ENCODE data around the gene PAMR1. TPM values are rescaled to one million over a fixed set of nuclear protein-coding genes. Genes with fewer than 3 reads are reported as not detected.
"Not testable (repeated sequence)": the region's sequence is repeated elsewhere in the genome, so short reads cannot be mapped to it uniquely, and the experiment has no call there.

The PAMR1 gene
- total RNA-seq, 1 donor, result 278 TPM

DNA sequence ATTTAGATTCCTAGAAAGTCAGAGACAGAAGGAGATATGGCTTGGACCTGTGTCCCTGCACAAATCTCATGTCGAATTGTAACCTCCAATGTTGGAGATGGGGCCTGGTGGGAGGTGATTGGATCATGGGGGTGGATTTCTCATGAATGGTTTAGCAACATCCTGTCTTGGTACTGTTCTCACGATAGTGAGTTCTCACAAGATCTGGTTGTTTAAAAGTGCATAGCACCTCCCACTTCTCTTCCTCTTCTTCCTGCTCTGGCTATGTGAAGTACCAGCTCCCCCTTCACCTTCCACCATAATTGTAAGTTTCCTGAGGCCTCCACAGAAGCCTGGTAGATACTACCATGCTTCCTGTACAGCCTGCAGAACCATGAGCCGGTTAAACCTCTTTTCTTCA, 27.6 kb upstream of the PAMR1 start:
- TF ChIP-seq, protein P1, sequence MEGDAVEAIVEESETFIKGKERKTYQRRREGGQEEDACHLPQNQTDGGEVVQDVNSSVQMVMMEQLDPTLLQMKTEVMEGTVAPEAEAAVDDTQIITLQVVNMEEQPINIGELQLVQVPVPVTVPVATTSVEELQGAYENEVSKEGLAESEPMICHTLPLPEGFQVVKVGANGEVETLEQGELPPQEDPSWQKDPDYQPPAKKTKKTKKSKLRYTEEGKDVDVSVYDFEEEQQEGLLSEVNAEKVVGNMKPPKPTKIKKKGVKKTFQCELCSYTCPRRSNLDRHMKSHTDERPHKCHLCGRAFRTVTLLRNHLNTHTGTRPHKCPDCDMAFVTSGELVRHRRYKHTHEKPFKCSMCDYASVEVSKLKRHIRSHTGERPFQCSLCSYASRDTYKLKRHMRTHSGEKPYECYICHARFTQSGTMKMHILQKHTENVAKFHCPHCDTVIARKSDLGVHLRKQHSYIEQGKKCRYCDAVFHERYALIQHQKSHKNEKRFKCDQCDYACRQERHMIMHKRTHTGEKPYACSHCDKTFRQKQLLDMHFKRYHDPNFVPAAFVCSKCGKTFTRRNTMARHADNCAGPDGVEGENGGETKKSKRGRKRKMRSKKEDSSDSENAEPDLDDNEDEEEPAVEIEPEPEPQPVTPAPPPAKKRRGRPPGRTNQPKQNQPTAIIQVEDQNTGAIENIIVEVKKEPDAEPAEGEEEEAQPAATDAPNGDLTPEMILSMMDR (IDR thresholded peaks at IDR 0.05; ENCODE audit: insufficient read depth, low read length), result no peak

DNA sequence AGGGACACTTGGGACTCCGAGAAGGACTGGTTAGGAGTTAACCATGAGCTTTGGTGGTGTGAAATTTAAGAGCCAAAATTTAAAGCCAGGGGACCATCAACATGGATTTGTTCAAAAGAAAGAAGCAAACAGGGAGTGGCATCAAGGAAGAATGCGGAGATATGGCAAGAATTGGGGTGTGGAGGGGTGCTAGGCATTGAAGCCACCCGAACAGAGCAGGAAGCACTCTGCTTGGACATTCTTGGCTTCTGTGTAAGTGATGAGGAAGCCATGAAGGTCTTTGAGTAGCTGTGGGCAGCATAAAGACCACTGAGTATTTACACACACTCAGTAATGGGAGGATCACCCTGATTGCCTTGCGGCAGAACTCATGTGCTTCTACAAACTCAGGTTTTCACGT, 27.2 kb upstream of the PAMR1 start:
- TF ChIP-seq, protein P1 (IDR thresholded peaks at IDR 0.05; ENCODE audit: insufficient read depth, low read length), result no peak
- H3K4me3 ChIP-seq (ENCODE audit: low read depth, low read length), result no peak overlapping the region
- no peak for DNase-seq (ENCODE audit: low read depth)

More for the DNA sequence above, 27.6 kb upstream of the PAMR1 start:
- no peak overlapping the region for H3K4me3 ChIP-seq (ENCODE audit: low read depth, low read length)
- DNase-seq (ENCODE audit: low read depth), result no peak

DNA sequence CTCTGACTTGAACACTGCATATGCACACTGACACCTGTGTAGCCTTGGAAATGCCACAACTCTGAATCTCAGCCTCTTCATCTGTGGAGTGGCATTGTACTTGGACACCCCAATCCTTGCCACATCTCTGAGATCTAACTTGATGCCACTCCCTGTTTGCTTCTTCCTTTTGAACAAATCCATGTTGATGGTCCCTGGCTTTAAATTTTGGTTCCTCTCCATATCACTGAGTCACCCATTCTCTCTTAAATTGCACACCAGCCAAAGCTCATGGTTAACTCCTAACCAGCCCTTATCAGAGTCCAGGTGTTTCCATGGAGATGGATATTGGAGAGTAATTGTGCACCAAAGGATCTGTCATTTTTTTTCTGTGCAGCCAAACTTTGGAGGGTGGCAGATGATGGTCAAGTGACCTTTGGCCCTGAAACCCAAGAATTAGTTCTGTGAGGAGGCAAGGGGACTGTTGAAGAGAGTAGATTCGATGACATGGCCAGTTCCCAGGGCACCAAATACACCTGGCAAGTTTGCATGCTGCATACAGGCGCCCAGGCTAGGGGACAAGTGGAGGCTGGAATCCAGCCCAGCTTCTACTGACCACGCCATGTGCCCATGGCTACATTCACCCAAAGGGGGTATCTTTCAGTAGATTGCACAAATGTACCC, 25.1 kb upstream of the PAMR1 start:
- TF ChIP-seq, protein P1 (IDR thresholded peaks at IDR 0.05; ENCODE audit: insufficient read depth, low read length), result no peak
- no peak overlapping the region for H3K4me3 ChIP-seq (ENCODE audit: low read depth, low read length)
- DNase-seq (ENCODE audit: low read depth), result peak; percentile 81

DNA sequence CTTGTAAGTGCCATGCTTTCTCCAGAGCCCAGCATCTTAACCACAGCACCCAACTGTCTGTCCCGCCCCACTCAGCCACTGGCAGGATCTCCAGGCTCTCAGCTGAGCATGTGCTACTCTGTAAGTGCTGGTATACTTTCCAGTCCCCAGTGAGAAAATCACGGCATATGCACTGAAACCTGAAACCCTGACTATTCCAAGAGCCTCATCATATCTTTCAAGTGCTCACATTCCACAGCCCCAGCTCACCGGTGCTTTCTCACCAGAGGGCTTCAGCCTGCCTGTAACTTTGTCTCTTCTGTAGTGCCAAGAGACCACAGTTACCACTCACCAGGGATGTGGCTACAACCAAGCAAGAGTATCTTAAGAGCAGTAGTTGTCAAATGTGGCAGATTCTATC, 24.4 kb upstream of the PAMR1 start:
- no peak overlapping the region for H3K4me3 ChIP-seq (ENCODE audit: low read depth, low read length)
- DNase-seq (ENCODE audit: low read depth), result peak; percentile 95
- TF ChIP-seq, protein P1 (IDR thresholded peaks at IDR 0.05; ENCODE audit: insufficient read depth, low read length), result no peak

DNA sequence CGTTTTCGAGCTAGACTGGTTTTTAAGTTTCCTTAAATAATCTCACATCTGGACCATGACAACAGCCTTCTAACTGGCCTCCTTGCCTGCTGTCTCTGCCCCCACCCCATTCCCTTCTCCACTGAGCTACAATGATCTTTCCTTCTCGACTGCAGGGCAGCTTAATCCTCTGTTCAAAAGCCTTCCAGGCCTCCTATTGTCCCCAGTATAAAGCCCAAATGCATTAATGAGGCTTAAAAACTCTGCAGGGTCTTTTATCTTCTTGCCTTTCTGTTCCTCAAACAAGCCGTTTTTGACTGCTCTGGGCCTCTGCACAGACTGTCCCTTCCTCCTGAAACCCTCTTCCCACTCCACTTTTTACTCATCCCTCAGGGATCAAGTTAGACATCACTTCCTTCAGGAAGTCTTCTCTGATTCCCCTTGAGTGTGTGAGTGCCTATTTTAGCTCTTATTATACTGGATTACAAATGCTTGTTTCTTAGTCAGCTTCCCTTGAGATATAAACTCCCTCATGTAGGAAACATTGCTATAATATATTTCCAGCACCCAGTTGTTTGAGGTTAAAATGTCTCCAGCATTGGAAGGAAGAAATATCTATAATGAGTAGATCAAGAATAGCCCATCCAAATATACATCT, 23.6 kb upstream of the PAMR1 start:
- TF ChIP-seq, protein P1 (IDR thresholded peaks at IDR 0.05; ENCODE audit: insufficient read depth, low read length), result no peak
- no peak overlapping the region for H3K4me3 ChIP-seq (ENCODE audit: low read depth, low read length)
- peak; percentile 47 for DNase-seq (ENCODE audit: low read depth)

DNA sequence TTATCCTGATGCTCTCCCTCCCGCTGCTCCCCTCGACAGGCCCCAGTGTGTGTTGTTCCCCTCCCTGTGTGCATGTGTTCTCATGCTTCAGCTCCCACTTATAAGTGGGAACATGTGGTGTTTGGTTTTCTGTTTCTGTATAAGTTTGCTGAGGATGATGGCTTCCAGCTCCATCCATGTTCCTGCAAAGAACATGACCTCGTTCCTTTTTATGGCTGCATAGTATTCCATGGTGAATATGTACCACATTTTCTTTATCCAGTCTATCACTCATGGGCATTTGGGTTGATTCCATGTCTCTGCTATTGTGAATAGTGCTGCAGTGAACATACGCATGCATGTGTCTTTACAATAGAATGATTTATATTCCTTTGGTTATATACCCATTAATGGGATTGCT, 22.6 kb upstream of the PAMR1 start:
- not testable (repeated sequence) for H3K4me3 ChIP-seq (ENCODE audit: low read depth, low read length); DNase-seq (ENCODE audit: low read depth)

DNA sequence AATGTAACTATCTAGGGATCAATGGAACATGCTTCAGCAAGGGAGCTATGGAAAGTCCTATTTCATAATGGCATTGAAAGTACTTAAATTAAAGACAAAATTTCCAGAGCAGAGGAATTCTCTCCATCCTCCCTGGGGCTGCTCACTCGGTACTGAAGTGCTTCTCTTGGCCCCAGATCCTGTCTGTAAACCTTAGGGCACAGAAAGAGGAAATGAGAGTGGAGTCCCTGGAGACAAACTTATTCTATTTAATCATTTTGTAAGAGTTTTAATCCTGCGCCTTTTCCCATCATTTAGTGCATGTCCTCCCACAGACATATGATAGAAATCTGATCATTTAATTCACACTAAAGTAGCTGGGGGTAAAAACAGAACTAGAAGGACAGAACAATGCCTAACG, 20.9 kb upstream of the PAMR1 start:
- no peak overlapping the region for H3K4me3 ChIP-seq (ENCODE audit: low read depth, low read length)
- no peak for DNase-seq (ENCODE audit: low read depth)
- TF ChIP-seq, protein P1 (IDR thresholded peaks at IDR 0.05; ENCODE audit: insufficient read depth, low read length), result no peak
